Spleen (tissue), 7 donors: ENCODE results near the gene MYRF.

ENCODE experiments used
- CTCF ChIP-seq, 11 experiments: fragments of 200-600 bp in 7 of 11; fragments of 450-650 bp in 4 of 11; sonication (generic) in 4 of 11; IDR thresholded peaks in 8 of 11; conservative IDR thresholded peaks in 3 of 11; 1 replicate in 7 of 11; 2 replicates in 4 of 11; pipeline versions ENCODE4 v1.4.0 to v1.8.0; 2016 to 2021; ENCODE audit warnings: antibody characterized with exemption in 11 of 11, inconsistent platforms in 4 of 11, mild to moderate bottlenecking in 1 of 11
- POLR2A ChIP-seq, 3 donors: fragments of 450-650 bp; IDR thresholded peaks; one replicate each; pipeline ENCODE4 v1.5.1; 2017; ENCODE audit warnings: antibody characterized with exemption in 3 of 3, mild to moderate bottlenecking in 1 of 3
- donor health status: DM: no; HTN: no; CAD: no; lungs with moderate emphysema.
- donor health status: DM: no; HTN: no; CAD: no.
- donor health status: DM: no; HTN: no; CAD: no.

- TF ChIP-seq POLR2A (IDR thresholded peaks at IDR 0.05), result no peak
- TF ChIP-seq CTCF (IDR thresholded peaks at IDR 0.05 in 8 of 11, conservative IDR thresholded peaks at IDR 0.05 in 3 of 11), result peak in 6 of 11 experiments; percentile 10 to 64 (median 50)
Observed at GRCh38 chr11:61752117-61752924, at the start of gene MYRF.
